DMS53 (cell line): ENCODE measurements around the gene PSMB7.

Experiments
- DNase-seq: peaks from one replicate; lab custom pipeline; 2025; lab: John Stamatoyannopoulos, UW

Gene PSMB7

GRCh38 chr9:124345063-124345462 is 70.2 kb downstream of the PSMB7 start:
- DNase-seq, result no peak

DNA sequence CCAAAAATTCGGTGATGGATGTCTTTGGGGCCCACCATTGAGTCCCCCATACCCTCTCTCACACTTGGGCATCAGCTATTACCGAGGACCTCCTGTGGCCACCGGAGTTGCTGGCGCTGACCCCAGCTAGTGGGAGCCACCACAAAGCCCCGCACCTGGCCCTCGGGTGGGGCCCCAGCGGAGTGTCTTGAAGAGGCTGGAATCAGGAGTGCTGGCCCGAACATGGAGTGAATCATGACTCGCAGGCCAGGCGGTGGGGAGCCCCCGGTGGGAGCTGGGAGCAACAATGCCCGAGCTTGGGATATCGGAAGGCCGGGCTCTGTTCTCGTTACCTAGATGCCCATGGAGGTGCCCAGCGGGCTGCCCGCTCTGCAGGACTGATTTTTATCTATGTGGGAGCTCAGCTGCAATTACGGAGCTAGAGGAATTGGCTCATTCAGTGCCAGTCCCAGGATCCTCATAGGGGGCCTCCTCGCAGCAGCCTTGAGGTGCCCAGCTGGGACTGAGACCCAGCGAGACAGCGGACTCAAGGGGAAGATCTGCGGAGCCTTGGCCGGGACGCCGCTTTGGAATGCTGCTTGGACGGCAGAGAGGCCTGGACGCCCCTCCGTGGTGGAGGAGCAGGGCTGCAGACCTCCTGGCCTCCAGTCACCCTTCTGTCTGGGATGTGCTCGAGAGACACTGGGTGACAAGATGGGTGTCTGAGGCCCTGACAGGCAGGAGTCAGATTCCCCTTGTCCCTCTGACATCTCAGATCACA is 70.8 kb downstream of the PSMB7 start:
- DNase-seq, result no peak

DNA sequence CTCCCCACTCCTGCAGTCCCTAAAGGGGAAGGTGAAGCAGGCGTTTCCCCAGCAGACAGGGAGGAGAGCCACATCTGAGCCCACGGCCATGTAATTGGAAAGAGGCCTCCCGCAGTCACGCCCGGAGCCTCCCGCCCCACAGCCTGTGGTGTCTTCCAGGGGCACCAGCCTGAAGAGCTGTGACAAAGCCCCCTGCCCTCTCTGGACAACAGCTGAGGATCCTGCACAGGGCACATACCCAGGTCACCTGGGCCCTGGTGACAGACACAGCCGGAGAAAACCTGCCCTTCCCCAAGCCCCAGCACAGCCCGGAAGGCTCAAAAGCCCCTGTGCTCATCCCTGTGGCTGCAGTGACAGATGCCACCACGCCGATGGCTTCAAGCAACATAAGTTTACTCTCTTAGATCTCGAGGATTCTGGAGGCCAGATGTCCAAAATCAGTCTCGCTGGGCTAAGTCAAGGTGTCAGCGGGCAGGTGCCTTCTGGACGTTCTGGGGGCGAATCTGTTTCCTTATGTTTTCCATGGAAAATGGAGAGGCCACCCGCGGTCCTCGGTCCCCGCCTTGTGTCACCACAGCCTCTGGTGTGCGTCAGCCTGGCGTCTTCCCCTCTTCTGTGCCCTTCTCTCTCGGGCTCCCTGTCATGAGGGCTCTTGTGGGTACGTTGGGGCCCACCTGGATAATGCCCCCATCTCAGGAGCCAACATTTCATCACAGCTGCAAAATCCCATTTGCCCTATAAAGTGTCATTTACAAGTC is 71.5 kb downstream of the PSMB7 start:
- no peak for DNase-seq

- peak; percentile 43 for DNase-seq
Measured at GRCh38 chr9:124342776-124343485, 72.3 kb downstream of the PSMB7 start.

GRCh38 chr9:124342402-124342775 is 72.9 kb downstream of the PSMB7 start:
- DNase-seq, result no peak

GRCh38 chr9:124341455-124342170 is 73.6 kb downstream of the PSMB7 start:
- DNase-seq, result no peak

- DNase-seq, result no peak
Measured at GRCh38 chr9:124340219-124341069, 74.8 kb downstream of the PSMB7 start.

DNA sequence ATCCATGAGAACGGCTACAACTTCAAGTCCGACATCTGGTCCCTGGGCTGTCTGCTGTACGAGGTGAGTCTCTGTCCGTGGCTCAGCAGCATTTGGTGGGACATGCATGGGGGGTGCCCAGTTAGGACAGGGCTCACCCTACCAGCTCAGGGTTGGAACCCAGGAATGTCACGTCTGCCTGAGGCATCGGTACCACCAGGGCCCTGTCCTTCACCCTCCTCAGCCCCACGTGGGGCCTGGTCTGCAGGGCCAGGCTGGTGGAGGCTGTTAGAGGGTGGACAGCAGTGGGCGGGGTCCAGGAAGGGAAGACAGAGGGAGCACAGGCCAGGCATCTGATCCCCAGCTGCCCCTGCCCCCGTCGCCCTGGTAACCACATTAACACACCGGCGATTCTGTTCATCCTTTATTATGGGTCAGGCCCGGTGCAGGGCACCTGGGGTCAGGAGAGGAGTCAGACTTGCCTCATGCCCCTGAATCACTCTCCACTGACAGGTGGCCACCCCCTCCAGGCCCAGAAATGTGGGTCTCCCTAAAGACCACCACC is 75.6 kb downstream of the PSMB7 start:
- DNase-seq, result peak; percentile 18

DNA sequence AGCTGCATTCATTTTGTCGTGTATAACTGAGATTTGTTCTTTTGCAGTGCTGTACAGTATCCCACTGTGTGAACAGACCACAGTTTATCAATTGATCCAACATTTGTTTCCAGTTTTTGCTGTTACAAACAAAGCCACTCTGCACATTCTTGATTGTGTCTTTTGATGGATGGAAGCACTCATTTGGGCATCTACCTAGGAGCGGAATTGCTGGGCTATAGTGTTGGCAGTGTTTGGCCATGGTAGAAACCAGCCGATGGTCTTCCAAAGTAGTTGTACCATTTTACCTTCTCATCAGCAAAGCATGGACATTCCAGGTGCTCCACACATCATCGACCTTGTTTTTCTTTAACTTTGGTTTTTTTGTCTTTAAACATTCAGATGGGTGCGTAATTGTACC is 77.7 kb downstream of the PSMB7 start:
- DNase-seq, result no peak

DNA sequence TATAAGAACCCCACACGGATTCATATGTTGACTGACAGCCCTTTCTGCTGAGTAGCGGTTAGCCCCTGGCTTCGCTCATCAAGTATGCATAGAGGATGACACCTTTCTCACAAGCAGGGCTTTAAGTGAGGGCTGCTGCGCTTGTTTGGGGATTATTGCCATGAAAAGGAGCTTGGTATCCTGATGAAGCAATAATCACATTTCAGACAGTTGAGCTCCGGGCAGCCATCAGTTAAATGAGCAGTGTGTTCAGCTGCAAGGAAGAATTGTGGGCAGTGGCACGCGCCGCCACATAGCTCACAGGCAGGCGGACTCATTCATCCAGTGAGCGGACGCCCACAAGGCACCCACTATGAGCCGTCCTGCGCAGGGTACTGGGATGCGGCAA is 79.9 kb downstream of the PSMB7 start:
- no peak for DNase-seq

- DNase-seq, result no peak
Measured at GRCh38 chr9:124334568-124335319, 80.5 kb downstream of the PSMB7 start.

DNA sequence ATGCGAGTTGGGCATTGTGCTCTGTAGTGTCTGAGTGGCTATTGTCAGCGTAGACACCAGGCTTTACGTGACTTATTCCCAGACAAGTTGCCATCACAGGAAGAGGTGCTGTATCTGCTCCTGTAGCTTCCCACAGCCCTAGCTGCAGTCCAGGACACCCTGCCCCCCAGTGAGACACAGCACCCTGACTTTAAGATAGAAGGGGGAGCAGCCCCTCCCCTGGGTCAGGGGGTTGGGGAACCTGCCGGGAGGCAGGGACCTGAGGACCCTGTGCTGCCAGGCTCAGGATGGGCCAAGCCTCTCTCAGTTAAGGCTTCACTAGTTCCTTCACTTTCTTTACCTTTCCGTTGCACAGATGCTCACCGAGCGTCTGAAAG is 82.1 kb downstream of the PSMB7 start:
- no peak for DNase-seq

- no peak for DNase-seq
Measured at GRCh38 chr9:124332361-124333202, 82.7 kb downstream of the PSMB7 start.

DNA sequence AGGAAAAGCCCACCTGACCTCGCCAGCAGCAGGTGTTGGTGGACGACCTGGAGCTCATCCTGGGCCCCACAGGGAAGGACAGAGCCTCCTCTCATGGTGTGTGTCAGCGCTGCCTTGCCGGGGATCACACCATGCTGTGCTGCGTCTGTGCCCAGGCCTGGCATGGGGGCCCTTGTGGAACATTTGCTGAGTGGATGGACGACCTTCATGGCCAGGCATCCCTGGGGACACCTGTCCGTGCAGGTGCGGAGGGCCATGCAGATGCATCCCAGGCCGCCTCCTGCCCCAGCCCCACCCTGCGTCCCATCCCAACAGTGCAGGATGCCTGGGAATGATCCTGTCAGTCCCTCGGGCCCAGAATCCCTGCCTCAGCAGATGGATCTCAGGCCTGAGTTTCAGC is 83.7 kb downstream of the PSMB7 start:
- DNase-seq, result no peak

DNA sequence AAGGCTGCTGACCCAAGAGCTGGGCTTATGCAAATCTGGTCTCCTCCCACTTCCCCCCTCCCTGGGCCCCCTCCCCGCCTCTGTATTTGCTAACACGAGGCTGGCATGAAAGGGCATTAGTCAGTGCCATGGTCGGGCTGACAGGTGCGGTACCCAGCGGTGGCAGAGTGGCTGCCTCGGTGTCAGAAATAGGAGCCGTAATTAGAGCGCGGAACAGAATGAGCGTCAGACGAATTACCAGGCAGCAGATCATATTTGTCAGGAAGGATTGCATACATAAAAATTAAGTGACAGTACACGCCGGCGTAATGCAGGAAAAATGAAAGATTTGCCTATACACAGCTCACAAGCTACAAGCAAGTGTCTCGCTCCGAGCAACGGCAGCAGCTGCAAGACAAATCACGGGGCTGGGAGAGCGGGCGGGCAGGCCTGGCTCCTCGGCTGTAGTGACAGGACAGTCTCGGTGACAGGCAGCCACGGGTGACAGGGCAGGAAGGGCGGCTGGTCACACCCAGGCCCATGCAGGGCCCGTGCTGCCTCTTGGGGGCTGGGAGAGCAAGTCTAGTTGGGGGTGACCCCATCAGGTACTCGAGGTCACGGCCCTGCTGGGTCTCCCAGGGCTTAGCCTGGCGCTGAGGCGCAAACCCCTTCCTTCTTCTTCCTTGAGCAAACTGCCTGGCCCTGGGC is 85.1 kb downstream of the PSMB7 start:
- no peak for DNase-seq

- no peak for DNase-seq
Measured at GRCh38 chr9:124329206-124329792, 85.9 kb downstream of the PSMB7 start.

DNA sequence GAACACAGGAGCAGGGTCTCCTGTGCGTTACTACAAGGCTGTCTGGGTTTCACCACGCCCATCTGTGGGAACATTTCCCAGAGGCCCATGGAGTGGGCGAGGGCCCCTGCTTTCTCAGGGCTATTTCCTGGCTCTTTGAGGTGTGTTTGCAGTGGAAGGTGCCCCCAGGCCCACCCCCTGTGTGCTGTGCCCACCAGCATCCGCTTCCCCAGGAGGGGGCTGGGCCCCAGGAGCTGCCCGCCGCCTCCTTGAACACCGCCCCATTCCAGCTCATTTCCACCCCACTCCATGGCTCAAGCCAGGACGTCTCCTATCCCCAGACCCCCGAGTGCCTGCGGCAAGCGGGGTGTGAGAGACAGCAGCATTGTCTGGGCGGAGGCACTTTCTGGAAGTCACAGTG is 87.0 kb downstream of the PSMB7 start:
- DNase-seq, result no peak

DNA sequence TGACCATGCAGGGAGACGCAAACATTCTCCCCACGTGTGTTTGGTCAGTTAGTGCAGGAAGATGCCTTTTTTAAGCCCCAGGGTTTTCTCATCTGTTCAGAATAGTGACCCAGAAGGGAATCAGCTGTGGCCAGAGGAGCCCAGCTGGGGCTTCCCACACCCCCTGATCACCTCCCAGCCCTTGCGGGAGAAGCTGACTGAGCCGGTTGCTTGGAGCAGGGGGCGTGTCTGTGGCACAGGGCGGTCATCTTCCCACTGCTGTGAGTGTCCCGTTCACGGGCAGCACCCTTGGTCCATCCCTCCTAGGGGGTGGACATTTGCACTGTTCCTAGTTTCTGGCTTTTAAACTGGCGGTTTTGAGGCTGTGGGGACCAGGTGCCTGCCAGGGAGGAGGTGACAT is 87.8 kb downstream of the PSMB7 start:
- DNase-seq, result no peak

GRCh38 chr9:124326378-124326777 is 88.9 kb downstream of the PSMB7 start:
- no peak for DNase-seq
